Ishikawa (cell line): Measurements from ENCODE around the gene CHFR.

Source experiments
- CEBPB ChIP-seq: IDR thresholded peaks from 2 replicates; pipeline ENCODE4 v1.6.1; 2012
- CREB1 ChIP-seq: IDR thresholded peaks from 2 replicates; pipeline ENCODE4 v1.6.1; 2012; ENCODE audit warnings: low read depth
- EGR1 ChIP-seq: IDR thresholded peaks from 2 replicates; pipeline ENCODE4 v1.6.1; 2012
- EP300 ChIP-seq: IDR thresholded peaks from 2 replicates; pipeline ENCODE4 v1.6.1; 2012; ENCODE audit warnings: borderline replicate concordance
- FOXM1 ChIP-seq: IDR thresholded peaks from 2 replicates; pipeline ENCODE4 v1.6.1; 2012; ENCODE audit warnings: low read depth, borderline replicate concordance
- NFIC ChIP-seq: IDR thresholded peaks from 2 replicates; pipeline ENCODE4 v1.6.1; 2012
- RAD21 ChIP-seq: IDR thresholded peaks from 2 replicates; pipeline ENCODE4 v1.6.1; 2012; ENCODE audit warnings: low read depth
- TAF1 ChIP-seq: IDR thresholded peaks from 2 replicates; pipeline ENCODE4 v1.6.1; 2012; ENCODE audit warnings: low read depth, mild to moderate bottlenecking
- TCF12 ChIP-seq: IDR thresholded peaks from 2 replicates; pipeline ENCODE4 v1.6.1; 2012; ENCODE audit warnings: low read depth
- TEAD4 ChIP-seq: IDR thresholded peaks from 2 replicates; pipeline ENCODE4 v1.6.1; 2012
- YY1 ChIP-seq: IDR thresholded peaks from 2 replicates; pipeline ENCODE4 v1.6.1; 2012; ENCODE audit warnings: low read depth
- ZBTB7A ChIP-seq: IDR thresholded peaks from 2 replicates; pipeline ENCODE4 v1.6.1; 2012; ENCODE audit warnings: low read depth
- TF ChIP-seq, protein P1 (sequence below): IDR thresholded peaks from 2 replicates; pipeline ENCODE4 v1.6.1; 2012
- TF ChIP-seq, protein P2 (sequence below): IDR thresholded peaks from 2 replicates; pipeline ENCODE4 v1.6.1; 2012
- TF ChIP-seq, protein P3 (sequence below): IDR thresholded peaks from 2 replicates; pipeline ENCODE4 v1.6.1; 2012; ENCODE audit warnings: low read depth, mild to moderate bottlenecking

CHFR gene

DNA sequence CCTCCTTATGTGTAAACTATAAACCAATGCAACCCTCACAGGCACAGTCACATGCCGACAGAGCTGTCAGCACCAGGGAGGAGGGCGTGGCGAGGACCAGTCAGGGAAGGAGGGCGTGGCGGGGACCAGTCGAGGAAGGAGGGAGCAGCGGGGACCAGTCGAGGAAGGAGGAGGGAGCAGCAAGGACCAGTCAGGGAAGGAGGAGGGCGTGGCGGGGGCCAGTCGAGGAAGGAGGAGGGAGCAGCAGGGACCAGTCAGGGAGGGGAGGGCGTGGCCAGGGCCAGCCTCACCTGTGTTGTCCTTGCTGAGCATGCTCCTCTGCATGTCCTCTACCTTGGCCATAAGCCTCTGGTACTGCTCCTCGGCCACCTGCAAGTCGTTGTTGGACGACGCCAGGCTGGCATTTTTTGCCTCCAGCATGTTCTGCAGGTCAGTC, 83.0 kb downstream of the CHFR start:
- TF ChIP-seq, protein P1, sequence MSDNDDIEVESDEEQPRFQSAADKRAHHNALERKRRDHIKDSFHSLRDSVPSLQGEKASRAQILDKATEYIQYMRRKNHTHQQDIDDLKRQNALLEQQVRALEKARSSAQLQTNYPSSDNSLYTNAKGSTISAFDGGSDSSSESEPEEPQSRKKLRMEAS, result peak; percentile 71
- TF ChIP-seq FOXM1, result no peak
- TF ChIP-seq, protein P2, sequence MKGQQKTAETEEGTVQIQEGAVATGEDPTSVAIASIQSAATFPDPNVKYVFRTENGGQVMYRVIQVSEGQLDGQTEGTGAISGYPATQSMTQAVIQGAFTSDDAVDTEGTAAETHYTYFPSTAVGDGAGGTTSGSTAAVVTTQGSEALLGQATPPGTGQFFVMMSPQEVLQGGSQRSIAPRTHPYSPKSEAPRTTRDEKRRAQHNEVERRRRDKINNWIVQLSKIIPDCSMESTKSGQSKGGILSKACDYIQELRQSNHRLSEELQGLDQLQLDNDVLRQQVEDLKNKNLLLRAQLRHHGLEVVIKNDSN, result peak; percentile 68

DNA sequence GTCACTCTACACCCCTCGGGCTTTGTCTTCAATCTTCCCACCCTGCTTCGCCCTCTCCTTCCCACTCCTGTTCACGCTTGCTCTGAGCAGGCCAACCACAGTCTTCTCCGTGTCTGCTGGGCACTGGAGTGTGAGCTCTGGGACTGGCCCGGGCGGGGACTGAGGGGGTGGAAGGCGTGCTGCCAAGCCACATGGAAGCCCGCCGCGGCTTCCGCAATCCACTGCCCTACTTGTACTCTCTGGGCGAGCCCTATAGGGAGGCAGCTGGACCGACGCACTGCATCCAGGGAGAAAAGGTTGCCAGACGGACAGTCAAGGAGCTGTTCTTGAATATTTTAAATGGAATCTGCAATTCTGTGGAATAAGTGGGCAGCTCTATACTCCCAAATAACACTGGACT, 83.5 kb downstream of the CHFR start:
- TF ChIP-seq, protein P2, result no peak
- no peak for TF ChIP-seq RAD21
- no peak for TF ChIP-seq TEAD4
- TF ChIP-seq FOXM1, result no peak

DNA sequence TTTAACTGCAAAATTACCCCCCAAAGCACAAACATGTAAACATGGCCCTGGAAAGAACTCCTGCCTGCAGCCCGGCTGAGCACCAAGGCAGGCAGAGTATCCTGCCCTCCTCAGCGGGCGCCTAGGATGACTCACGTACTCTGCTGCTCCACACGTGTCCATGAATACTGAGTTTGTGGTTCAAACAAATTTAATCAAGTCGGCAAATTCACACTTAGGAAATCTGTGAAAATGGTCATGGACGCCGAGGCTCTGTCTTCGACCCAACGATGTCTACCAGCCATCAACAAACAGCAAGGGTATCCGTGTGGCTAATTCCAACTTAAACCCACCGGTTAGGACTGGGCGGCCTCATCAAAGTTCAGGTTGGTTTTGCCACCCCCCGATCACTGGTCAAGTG, 84.3 kb downstream of the CHFR start:
- TF ChIP-seq NFIC (no peak), TCF12 (no peak), RAD21 (no peak), FOXM1 (no peak), TEAD4 (no peak)
- TF ChIP-seq, protein P3, sequence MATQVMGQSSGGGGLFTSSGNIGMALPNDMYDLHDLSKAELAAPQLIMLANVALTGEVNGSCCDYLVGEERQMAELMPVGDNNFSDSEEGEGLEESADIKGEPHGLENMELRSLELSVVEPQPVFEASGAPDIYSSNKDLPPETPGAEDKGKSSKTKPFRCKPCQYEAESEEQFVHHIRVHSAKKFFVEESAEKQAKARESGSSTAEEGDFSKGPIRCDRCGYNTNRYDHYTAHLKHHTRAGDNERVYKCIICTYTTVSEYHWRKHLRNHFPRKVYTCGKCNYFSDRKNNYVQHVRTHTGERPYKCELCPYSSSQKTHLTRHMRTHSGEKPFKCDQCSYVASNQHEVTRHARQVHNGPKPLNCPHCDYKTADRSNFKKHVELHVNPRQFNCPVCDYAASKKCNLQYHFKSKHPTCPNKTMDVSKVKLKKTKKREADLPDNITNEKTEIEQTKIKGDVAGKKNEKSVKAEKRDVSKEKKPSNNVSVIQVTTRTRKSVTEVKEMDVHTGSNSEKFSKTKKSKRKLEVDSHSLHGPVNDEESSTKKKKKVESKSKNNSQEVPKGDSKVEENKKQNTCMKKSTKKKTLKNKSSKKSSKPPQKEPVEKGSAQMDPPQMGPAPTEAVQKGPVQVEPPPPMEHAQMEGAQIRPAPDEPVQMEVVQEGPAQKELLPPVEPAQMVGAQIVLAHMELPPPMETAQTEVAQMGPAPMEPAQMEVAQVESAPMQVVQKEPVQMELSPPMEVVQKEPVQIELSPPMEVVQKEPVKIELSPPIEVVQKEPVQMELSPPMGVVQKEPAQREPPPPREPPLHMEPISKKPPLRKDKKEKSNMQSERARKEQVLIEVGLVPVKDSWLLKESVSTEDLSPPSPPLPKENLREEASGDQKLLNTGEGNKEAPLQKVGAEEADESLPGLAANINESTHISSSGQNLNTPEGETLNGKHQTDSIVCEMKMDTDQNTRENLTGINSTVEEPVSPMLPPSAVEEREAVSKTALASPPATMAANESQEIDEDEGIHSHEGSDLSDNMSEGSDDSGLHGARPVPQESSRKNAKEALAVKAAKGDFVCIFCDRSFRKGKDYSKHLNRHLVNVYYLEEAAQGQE, result no peak
- TF ChIP-seq, protein P2, result no peak
- TF ChIP-seq, protein P1, result no peak

DNA sequence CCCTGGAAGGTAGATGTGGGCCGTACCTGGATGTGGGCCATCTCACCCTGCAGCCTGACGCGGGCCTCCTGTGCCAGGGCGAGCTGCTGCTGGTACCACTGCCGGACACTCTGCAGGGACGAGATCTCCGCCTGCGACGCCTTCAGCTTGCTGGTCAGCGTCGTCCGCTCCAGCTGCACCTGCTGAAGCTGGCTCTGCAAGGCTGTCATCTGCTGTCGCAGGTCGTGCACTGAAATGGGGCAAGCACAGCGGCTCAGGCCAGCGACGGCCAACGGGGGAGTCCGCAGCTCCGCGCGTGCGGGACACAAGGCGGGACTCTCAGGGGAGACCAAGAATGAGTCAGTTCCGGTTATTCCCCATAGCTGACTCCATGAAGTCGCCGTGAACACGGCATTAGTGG, 85.7 kb downstream of the CHFR start:
- TF ChIP-seq EP300 (no peak), NFIC (no peak), ZBTB7A (no peak), TEAD4 (no peak), TCF12 (no peak), YY1 (no peak), CREB1 (no peak), TAF1 (no peak), CEBPB (no peak), EGR1 (no peak), FOXM1 (no peak), RAD21 (no peak)
- TF ChIP-seq, protein P3, result no peak
- TF ChIP-seq, protein P1, result no peak
- TF ChIP-seq, protein P2, result no peak

DNA sequence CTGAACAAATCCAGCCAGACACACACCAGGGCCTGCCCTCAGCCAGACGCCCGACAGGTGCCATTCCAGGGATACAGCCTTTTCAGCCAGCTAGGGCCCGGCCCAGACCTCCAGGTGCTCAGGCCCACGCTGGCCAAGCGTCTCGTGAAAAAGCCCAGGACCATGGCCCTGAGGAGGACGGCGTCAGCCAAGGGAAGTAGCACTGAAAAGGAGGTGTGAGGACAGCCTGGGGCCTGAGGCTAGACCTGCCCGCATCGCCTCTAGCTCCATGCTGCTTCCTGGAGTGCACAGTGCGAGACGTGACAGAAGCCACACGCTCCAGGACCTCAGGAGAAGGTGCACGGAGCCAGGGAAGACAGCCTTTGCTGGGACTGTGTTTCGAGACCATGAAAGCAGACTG, 88.6 kb downstream of the CHFR start:
- no peak for TF ChIP-seq ZBTB7A
- no peak for TF ChIP-seq TCF12
- TF ChIP-seq, protein P1, result no peak
- no peak for TF ChIP-seq CEBPB
- TF ChIP-seq EGR1, result no peak
- no peak for TF ChIP-seq CREB1
- no peak for TF ChIP-seq YY1
- TF ChIP-seq RAD21, result no peak
- TF ChIP-seq, protein P3, result no peak
- TF ChIP-seq TAF1, result no peak
- TF ChIP-seq EP300, result no peak
- no peak for TF ChIP-seq TEAD4
- no peak for TF ChIP-seq NFIC
- TF ChIP-seq, protein P2, result no peak
- TF ChIP-seq FOXM1, result no peak
